ENCODE measurements around the gene FER. TPM values are rescaled to one million over a fixed set of nuclear protein-coding genes. Genes with fewer than 3 reads are reported as not detected.
"Not testable (repeated sequence)": the region's sequence is repeated elsewhere in the genome, so short reads cannot be mapped to it uniquely, and the experiment has no call there.

The FER gene
- total and polyA plus RNA-seq, 3 donors from 2014 or later = 17.5 to 40.4 (median 39.8) TPM

DNA sequence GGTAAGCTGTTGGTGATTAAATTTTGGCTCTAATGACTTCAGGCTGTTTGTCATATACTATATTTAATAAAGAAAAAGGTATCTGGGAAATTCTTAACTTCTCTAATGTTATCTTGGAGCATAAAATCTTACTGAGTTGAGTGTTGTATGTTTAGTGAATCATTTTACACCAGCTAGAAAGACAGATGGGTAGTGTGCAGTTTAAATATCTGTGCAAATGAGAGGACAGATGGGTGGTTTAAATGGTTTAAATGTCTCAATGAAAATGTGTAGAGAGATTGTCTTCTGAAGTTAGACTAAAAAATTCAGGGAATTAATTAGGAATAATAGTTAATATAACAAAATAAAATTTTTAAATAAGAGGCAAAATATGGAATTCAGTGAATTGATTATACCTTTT is 114.5 kb downstream of the FER start:
- Histone ChIP-seq H3K27me3 (no peaks in the 10 kb centered on the region), H3K4me3 (no peak overlapping the region)

DNA sequence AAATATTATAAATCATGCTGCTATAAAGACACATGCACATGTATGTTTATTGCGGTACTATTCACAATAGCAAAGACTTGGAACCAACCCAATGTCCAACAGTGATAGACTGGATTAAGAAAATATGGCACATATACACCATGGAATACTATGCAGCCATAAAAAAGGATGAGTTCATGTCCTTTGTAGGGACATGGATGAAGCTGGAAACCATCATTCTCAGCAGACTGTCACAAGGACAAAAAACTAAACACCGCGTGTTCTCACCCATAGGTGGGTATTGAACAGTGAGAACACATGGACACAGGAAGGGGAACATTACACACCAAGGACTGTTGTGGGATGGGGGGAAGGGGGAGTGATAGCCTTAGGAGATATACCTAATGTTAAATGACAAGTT is 118.4 kb downstream of the FER start:
- WGBS, 2 donors = 98 to 100% methylated on average over 3 of the region's 3 CpGs
- H3K27me3 ChIP-seq; H3K9me3 ChIP-seq; H3K36me3 ChIP-seq (ENCODE audit: low read depth, missing control alignments); H3K4me1 ChIP-seq; intact Hi-C loops (cut with DNase I; ENCODE audit: low total_unique reads); H3K4me3 ChIP-seq; H3K27ac ChIP-seq; DNase-seq: not testable (repeated sequence)

More for the DNA sequence above, 114.5 kb downstream of the FER start:
- Histone ChIP-seq H3K36me3 (ENCODE audit: low read depth, missing control alignments) (no peaks in the 10 kb centered on the region), H3K4me1 (no peaks in the 10 kb centered on the region), H3K9me3 (no peaks in the 10 kb centered on the region), H3K27ac (no peak overlapping the region)
- DNase-seq = no peak
- no peak for TF ChIP-seq POLR2A (IDR thresholded peaks at IDR 0.05)
- TF ChIP-seq, protein P1, sequence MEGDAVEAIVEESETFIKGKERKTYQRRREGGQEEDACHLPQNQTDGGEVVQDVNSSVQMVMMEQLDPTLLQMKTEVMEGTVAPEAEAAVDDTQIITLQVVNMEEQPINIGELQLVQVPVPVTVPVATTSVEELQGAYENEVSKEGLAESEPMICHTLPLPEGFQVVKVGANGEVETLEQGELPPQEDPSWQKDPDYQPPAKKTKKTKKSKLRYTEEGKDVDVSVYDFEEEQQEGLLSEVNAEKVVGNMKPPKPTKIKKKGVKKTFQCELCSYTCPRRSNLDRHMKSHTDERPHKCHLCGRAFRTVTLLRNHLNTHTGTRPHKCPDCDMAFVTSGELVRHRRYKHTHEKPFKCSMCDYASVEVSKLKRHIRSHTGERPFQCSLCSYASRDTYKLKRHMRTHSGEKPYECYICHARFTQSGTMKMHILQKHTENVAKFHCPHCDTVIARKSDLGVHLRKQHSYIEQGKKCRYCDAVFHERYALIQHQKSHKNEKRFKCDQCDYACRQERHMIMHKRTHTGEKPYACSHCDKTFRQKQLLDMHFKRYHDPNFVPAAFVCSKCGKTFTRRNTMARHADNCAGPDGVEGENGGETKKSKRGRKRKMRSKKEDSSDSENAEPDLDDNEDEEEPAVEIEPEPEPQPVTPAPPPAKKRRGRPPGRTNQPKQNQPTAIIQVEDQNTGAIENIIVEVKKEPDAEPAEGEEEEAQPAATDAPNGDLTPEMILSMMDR (IDR thresholded peaks at IDR 0.05) = no peak
- intact Hi-C loops (cut with DNase I; ENCODE audit: low total_unique reads) = no loop called here

DNA sequence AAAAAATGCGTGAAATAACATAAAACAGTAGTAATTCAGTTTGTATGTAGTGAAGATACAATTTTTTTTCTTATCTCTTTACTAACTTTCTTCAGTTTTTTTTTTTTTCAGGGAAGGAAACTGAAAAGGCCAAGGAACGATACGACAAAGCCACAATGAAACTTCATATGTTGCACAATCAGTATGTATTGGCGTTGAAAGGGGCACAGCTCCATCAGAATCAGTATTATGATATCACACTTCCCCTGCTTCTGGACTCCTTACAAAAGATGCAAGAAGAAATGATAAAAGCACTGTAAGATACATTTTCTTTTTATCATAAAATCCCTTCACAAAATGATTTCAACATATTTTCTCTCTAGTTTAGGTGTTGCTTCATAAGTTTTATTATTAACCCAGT is 120.0 kb downstream of the FER start:
- intact Hi-C loops (cut with DNase I; ENCODE audit: low total_unique reads) = no loop called here
- no peak for DNase-seq
- no peak overlapping the region for H3K27ac ChIP-seq
- no peaks in the 10 kb centered on the region for H3K4me1 ChIP-seq
- no peak overlapping the region for H3K4me3 ChIP-seq
- no peaks in the 10 kb centered on the region for H3K27me3 ChIP-seq
- no peaks in the 10 kb centered on the region for H3K9me3 ChIP-seq
- TF ChIP-seq POLR2A (IDR thresholded peaks at IDR 0.05) = no peak
- TF ChIP-seq, protein P1 (IDR thresholded peaks at IDR 0.05) = no peak
- WGBS, 2 donors = 83 to 93% methylated on average over 4 of the region's 4 CpGs
- H3K36me3 ChIP-seq (ENCODE audit: low read depth, missing control alignments) = no peaks in the 10 kb centered on the region

DNA sequence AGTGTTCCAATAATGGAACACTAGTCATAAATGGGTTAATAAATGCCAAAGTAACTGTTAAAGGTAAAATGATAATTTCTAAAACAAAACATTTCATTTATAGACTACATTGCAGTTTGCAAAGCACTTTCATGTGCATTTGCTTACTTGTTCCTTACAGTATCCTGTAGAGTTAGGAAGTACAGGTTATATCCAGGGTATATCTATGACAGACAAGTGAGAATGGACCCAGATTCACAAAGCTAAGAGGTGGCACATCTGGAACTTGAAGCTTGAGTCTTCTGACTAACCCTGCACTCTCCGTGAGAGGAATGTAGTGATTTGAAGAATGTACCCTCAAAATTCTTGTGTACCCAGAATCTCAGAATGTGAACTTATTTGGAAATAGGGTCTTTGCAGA is 121.4 kb downstream of the FER start:
- DNase-seq = no peak
- H3K27me3 ChIP-seq = no peaks in the 10 kb centered on the region
- no peaks in the 10 kb centered on the region for H3K9me3 ChIP-seq
- H3K4me3 ChIP-seq = no peak overlapping the region
- H3K27ac ChIP-seq = no peak overlapping the region
- no peak for TF ChIP-seq POLR2A (IDR thresholded peaks at IDR 0.05)
- TF ChIP-seq, protein P1 (IDR thresholded peaks at IDR 0.05) = no peak
- 90 to 96% methylated on average over 1 of the region's 1 CpG for WGBS, 2 donors
- intact Hi-C loops (cut with DNase I; ENCODE audit: low total_unique reads) = no loop called here
- no peaks in the 10 kb centered on the region for H3K36me3 ChIP-seq (ENCODE audit: low read depth, missing control alignments)
- H3K4me1 ChIP-seq = no peaks in the 10 kb centered on the region

DNA sequence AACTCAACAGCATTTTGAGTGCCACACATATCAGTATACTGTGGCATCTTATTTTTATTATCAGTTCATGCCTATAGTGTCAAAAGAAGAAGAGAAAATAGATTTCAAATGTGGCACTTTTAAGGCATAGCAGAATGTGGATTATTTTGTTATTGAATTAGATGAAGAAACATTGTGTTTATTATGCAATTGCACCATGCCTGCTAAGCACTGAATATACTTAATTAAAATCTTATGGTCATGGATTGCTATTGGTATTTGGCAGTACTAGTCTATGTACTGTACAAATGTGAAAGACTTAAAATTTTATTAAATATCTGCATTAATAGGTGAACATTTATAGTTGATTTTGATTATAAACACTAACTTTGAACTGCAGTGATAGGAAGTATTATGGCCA is 128.8 kb downstream of the FER start:
- Histone ChIP-seq H3K9me3 (no peaks in the 10 kb centered on the region), H3K27me3 (no peaks in the 10 kb centered on the region), H3K36me3 (ENCODE audit: low read depth, missing control alignments) (no peaks in the 10 kb centered on the region), H3K4me1 (no peaks in the 10 kb centered on the region), H3K4me3 (no peak overlapping the region), H3K27ac (no peak overlapping the region)
- no peak for DNase-seq
- TF ChIP-seq, protein P1 (IDR thresholded peaks at IDR 0.05) = no peak
- no peak for TF ChIP-seq POLR2A (IDR thresholded peaks at IDR 0.05)
- intact Hi-C loops (cut with DNase I; ENCODE audit: low total_unique reads) = no loop called here
